Parathyroid adenoma (tissue), 2 donors: ENCODE measurements around the gene UNC93B1.

Experiments used
- H2AFZ ChIP-seq: fragments of 300-600 bp; sonication (generic); one replicate; pipeline ENCODE4 v1.7.0; 2017; ENCODE audit warnings: antibody characterized with exemption, mild to moderate bottlenecking
- H3K27ac ChIP-seq: fragments of 300-600 bp; sonication (generic); one replicate; pipeline ENCODE4 v1.7.0; 2017
- H3K27me3 ChIP-seq: fragments of 300-600 bp; sonication (generic); one replicate; pipeline ENCODE4 v1.7.0; 2017; ENCODE audit warnings: low read length; ENCODE audit not compliant: control insufficient read depth, insufficient read depth
- H3K36me3 ChIP-seq: fragments of 300-600 bp; sonication (generic); one replicate; pipeline ENCODE4 v1.7.0; 2017; ENCODE audit warnings: low read length; ENCODE audit not compliant: control insufficient read depth, insufficient read depth
- H3K4me1 ChIP-seq: fragments of 300-600 bp; sonication (generic); one replicate; pipeline ENCODE4 v1.7.0; 2017; ENCODE audit warnings: control low read depth
- H3K4me2 ChIP-seq: fragments of 300-600 bp; sonication (generic); one replicate; pipeline ENCODE4 v1.7.0; 2017; ENCODE audit warnings: low read length
- H3K4me3 ChIP-seq: fragments of 300-600 bp; sonication (generic); one replicate; pipeline ENCODE4 v1.7.0; 2017; ENCODE audit warnings: low read depth, low read length
- H3K79me2 ChIP-seq: fragments of 300-600 bp; sonication (generic); one replicate; pipeline ENCODE4 v1.7.0; 2017; ENCODE audit warnings: control low read depth
- H3K9ac ChIP-seq: fragments of 300-600 bp; sonication (generic); one replicate; pipeline ENCODE4 v1.7.0; 2017; ENCODE audit warnings: mild to moderate bottlenecking
- H3K9me3 ChIP-seq: fragments of 300-600 bp; sonication (generic); one replicate; pipeline ENCODE4 v1.7.0; 2017; ENCODE audit warnings: low read length; ENCODE audit not compliant: control insufficient read depth
- TF ChIP-seq, protein P1 (sequence below): fragments of 300-600 bp; sonication (generic); IDR thresholded peaks from one replicate; pipeline ENCODE4 v1.7.0; 2017; ENCODE audit warnings: antibody characterized with exemption, mild to moderate bottlenecking
- donor health status: primary hyperparathyroidism.

The UNC93B1 gene

GRCh38 chr11:68015467-68015866 lies 11.6 kb upstream of the UNC93B1 start:
- Histone ChIP-seq H3K79me2 (no peaks in the 10 kb centered on the region), H3K4me2 (no peak overlapping the region), H3K27ac (no peak overlapping the region), H3K9me3 (no peaks in the 10 kb centered on the region), H3K4me1 (no peaks in the 10 kb centered on the region), H2AFZ (no peak overlapping the region), H3K36me3 (no peaks in the 10 kb centered on the region), H3K27me3 (no peaks in the 10 kb centered on the region), H3K9ac (no peak overlapping the region), H3K4me3 (no peak overlapping the region)
- TF ChIP-seq, protein P1, sequence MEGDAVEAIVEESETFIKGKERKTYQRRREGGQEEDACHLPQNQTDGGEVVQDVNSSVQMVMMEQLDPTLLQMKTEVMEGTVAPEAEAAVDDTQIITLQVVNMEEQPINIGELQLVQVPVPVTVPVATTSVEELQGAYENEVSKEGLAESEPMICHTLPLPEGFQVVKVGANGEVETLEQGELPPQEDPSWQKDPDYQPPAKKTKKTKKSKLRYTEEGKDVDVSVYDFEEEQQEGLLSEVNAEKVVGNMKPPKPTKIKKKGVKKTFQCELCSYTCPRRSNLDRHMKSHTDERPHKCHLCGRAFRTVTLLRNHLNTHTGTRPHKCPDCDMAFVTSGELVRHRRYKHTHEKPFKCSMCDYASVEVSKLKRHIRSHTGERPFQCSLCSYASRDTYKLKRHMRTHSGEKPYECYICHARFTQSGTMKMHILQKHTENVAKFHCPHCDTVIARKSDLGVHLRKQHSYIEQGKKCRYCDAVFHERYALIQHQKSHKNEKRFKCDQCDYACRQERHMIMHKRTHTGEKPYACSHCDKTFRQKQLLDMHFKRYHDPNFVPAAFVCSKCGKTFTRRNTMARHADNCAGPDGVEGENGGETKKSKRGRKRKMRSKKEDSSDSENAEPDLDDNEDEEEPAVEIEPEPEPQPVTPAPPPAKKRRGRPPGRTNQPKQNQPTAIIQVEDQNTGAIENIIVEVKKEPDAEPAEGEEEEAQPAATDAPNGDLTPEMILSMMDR = no peak

GRCh38 chr11:68014947-68015447 lies 11.1 kb upstream of the UNC93B1 start:
- Histone ChIP-seq H3K9me3 (no peaks in the 10 kb centered on the region), H3K9ac (no peak overlapping the region), H3K79me2 (no peaks in the 10 kb centered on the region), H3K27me3 (no peaks in the 10 kb centered on the region), H3K36me3 (no peaks in the 10 kb centered on the region), H3K27ac (no peak overlapping the region), H3K4me1 (no peaks in the 10 kb centered on the region), H3K4me3 (no peak overlapping the region), H2AFZ (no peak overlapping the region), H3K4me2 (no peak overlapping the region)
- TF ChIP-seq, protein P1 = no peak

DNA sequence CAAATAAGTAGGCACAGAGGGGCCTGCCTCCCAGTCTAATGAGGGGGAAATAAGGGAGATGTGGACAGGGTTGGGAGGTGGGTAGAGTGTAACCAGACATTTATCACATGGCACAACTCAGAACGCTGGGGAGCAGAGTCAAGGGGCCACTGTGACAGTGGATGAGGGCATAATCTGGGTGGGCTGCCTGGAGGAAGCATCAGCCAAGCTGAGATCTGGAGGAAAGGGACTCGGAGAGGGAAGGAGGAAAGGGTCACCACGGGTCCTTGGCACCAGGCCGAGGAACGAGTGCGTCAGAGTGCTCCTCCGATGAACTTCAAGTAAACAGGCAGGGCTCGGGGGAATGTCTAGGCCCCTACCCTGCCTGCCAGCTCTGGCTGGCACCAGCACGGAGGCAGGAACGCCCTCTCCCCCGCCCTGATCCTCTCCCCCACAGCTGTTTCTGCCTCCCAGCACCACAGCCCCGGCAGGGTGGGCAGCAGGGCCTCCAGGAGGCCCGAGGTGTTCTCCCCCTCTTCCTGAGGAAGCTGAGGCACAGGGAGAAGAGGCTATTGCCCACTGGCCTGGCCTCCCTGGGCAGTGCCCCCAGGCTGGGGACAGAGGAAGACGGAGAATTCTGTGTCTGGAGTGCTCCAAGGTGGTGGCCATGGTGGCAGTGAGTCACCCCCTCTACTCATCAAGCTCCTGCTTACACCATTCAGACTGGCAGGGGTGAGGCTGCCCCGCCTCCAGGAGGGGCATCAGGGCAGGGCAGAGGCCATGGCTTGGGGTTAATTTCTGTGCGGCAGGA lies 10.5 kb upstream of the UNC93B1 start:
- no peaks in the 10 kb centered on the region for H3K36me3 ChIP-seq
- H3K79me2 ChIP-seq = no peaks in the 10 kb centered on the region
- no peak overlapping the region for H2AFZ ChIP-seq
- no peak overlapping the region for H3K9ac ChIP-seq
- no peak overlapping the region for H3K4me2 ChIP-seq
- H3K4me1 ChIP-seq = no peaks in the 10 kb centered on the region
- TF ChIP-seq, protein P1 = no peak
- no peak overlapping the region for H3K27ac ChIP-seq
- H3K27me3 ChIP-seq = no peaks in the 10 kb centered on the region
- H3K9me3 ChIP-seq = no peaks in the 10 kb centered on the region
- H3K4me3 ChIP-seq = no peak overlapping the region

DNA sequence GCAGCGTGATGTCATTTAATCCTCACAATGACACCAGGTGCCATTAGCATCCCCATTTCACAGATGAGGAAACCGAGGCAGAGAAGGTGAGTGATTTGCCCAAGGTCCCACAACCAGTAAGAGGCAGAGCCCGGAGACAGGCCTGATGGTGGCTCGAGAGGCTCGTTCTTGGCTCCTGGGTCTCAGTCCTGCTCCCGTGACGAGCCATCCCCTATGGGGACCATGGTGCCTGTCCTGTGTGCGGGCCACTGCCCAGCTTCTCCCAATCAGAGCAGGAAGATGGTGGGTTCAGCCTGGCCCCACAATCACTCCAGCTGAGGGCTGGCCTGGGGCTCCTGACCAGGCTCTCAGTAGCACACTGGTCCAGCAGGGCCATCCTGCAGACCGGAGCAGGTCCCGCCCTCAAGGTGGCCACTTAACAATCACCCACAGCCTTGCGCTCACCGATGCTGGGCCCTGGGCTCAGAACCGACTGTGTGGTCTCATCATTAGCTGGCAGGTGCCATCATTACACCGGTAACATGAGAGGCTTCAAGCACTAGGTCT lies 9.8 kb upstream of the UNC93B1 start:
- no peaks in the 10 kb centered on the region for H3K79me2 ChIP-seq
- H3K4me1 ChIP-seq = no peaks in the 10 kb centered on the region
- no peak overlapping the region for H3K27ac ChIP-seq
- H2AFZ ChIP-seq = no peak overlapping the region
- no peaks in the 10 kb centered on the region for H3K36me3 ChIP-seq
- H3K4me2 ChIP-seq = no peak overlapping the region
- no peak overlapping the region for H3K9ac ChIP-seq
- TF ChIP-seq, protein P1 = no peak
- no peak overlapping the region for H3K4me3 ChIP-seq
- no peaks in the 10 kb centered on the region for H3K27me3 ChIP-seq
- H3K9me3 ChIP-seq = no peaks in the 10 kb centered on the region
